ENCODE results near the gene GPC6. TPM values are rescaled to one million over a fixed set of nuclear protein-coding genes. Genes with fewer than 3 reads are reported as not detected.

The GPC6 gene
- total RNA-seq, 4 donors from 2014 or later: 6.7 to 67.2 (median 11.1) TPM

DNA sequence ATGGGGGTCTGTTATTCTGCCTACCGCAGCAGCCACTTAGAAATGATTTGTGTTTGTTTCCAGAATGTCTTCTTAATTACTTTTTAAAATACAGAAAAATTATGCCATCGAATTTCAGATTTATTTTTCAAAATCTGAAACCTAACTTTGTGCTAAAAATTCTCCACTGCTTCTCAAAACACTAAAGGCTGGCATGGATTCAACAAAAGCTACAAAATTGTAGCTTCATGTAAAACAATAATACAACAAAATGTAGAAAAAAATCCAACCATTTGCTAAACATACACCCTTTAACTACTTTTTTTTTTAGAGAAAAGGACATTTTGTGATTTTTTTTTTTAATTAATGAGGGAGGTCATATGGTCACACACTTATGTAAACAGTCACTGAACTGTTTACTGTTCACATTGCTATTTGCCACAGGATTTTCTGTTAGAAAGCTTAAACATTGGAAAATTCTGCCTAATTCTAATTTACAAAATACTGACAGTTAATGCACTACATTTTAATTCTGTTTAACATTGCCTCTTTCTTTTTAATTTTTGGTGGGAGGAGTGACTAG, 646.3 kb downstream of the GPC6 start:
- Histone ChIP-seq H3K27me3 (no peaks in the 10 kb centered on the region), H3K9me3 (no peaks in the 10 kb centered on the region), H3K27ac (no peak overlapping the region), H3K4me3 (no peak overlapping the region), H3K4me1 (no peaks in the 10 kb centered on the region), H3K36me3 (no peaks in the 10 kb centered on the region)
- DNase-seq: no peak
- TF ChIP-seq POLR2A (IDR thresholded peaks at IDR 0.05): no peak
- no peak for TF ChIP-seq CTCF (IDR thresholded peaks at IDR 0.05)
- intact Hi-C loops (cut with DNase I; ENCODE audit: low total_unique reads): no loop called here

- no peaks in the 10 kb centered on the region for H3K9me3 ChIP-seq
- no peak for TF ChIP-seq POLR2A (IDR thresholded peaks at IDR 0.05)
- TF ChIP-seq CTCF (IDR thresholded peaks at IDR 0.05): no peak
- intact Hi-C loops (cut with DNase I; ENCODE audit: low total_unique reads): no loop called here
- no peak overlapping the region for H3K27ac ChIP-seq
- H3K4me1 ChIP-seq: no peaks in the 10 kb centered on the region
- no peak for DNase-seq
- H3K4me3 ChIP-seq: no peak overlapping the region
- H3K36me3 ChIP-seq: no peaks in the 10 kb centered on the region
- H3K27me3 ChIP-seq: no peaks in the 10 kb centered on the region
Measured at GRCh38 chr13:93875547-93875946, 648.9 kb downstream of the GPC6 start.

- no peak for DNase-seq
- intact Hi-C loops (cut with DNase I; ENCODE audit: low total_unique reads): no loop called here
- H3K27ac ChIP-seq: no peak overlapping the region
- no peaks in the 10 kb centered on the region for H3K36me3 ChIP-seq
- no peaks in the 10 kb centered on the region for H3K9me3 ChIP-seq
- H3K27me3 ChIP-seq: no peaks in the 10 kb centered on the region
- TF ChIP-seq POLR2A (IDR thresholded peaks at IDR 0.05): no peak
- TF ChIP-seq CTCF (IDR thresholded peaks at IDR 0.05): no peak
- no peaks in the 10 kb centered on the region for H3K4me1 ChIP-seq
- no peak overlapping the region for H3K4me3 ChIP-seq
Measured at GRCh38 chr13:93876236-93876635, 649.6 kb downstream of the GPC6 start.

- no peak for DNase-seq
- H3K4me1 ChIP-seq: no peaks in the 10 kb centered on the region
- H3K27ac ChIP-seq: no peak overlapping the region
- H3K27me3 ChIP-seq: no peaks in the 10 kb centered on the region
- no peak overlapping the region for H3K4me3 ChIP-seq
- H3K36me3 ChIP-seq: no peaks in the 10 kb centered on the region
- no peaks in the 10 kb centered on the region for H3K9me3 ChIP-seq
- intact Hi-C loops (cut with DNase I; ENCODE audit: low total_unique reads): no loop called here
- TF ChIP-seq POLR2A (IDR thresholded peaks at IDR 0.05) (no peak), CTCF (IDR thresholded peaks at IDR 0.05) (no peak)
Measured at GRCh38 chr13:93878675-93879074, 652.1 kb downstream of the GPC6 start.

GRCh38 chr13:93881411-93881810, 654.8 kb downstream of the GPC6 start:
- Histone ChIP-seq H3K9me3 (no peaks in the 10 kb centered on the region), H3K4me3 (no peak overlapping the region), H3K27ac (no peak overlapping the region), H3K27me3 (no peaks in the 10 kb centered on the region), H3K36me3 (no peaks in the 10 kb centered on the region), H3K4me1 (no peaks in the 10 kb centered on the region)
- TF ChIP-seq CTCF (IDR thresholded peaks at IDR 0.05) (no peak), POLR2A (IDR thresholded peaks at IDR 0.05) (no peak)
- intact Hi-C loops (cut with DNase I; ENCODE audit: low total_unique reads): no loop called here
- DNase-seq: no peak

Data from uterus (tissue), 4 donors.